Ishikawa (cell line): ENCODE measurements around the gene IPO13.

Experiments
- CEBPB ChIP-seq: IDR thresholded peaks from 2 replicates; pipeline ENCODE4 v1.6.1; 2012
- CREB1 ChIP-seq: IDR thresholded peaks from 2 replicates; pipeline ENCODE4 v1.6.1; 2012; ENCODE audit warnings: low read depth
- EGR1 ChIP-seq: IDR thresholded peaks from 2 replicates; pipeline ENCODE4 v1.6.1; 2012
- EP300 ChIP-seq: IDR thresholded peaks from 2 replicates; pipeline ENCODE4 v1.6.1; 2012; ENCODE audit warnings: borderline replicate concordance
- FOXM1 ChIP-seq: IDR thresholded peaks from 2 replicates; pipeline ENCODE4 v1.6.1; 2012; ENCODE audit warnings: low read depth, borderline replicate concordance
- NFIC ChIP-seq: IDR thresholded peaks from 2 replicates; pipeline ENCODE4 v1.6.1; 2012
- RAD21 ChIP-seq: IDR thresholded peaks from 2 replicates; pipeline ENCODE4 v1.6.1; 2012; ENCODE audit warnings: low read depth
- TAF1 ChIP-seq: IDR thresholded peaks from 2 replicates; pipeline ENCODE4 v1.6.1; 2012; ENCODE audit warnings: low read depth, mild to moderate bottlenecking
- TCF12 ChIP-seq: IDR thresholded peaks from 2 replicates; pipeline ENCODE4 v1.6.1; 2012; ENCODE audit warnings: low read depth
- TEAD4 ChIP-seq: IDR thresholded peaks from 2 replicates; pipeline ENCODE4 v1.6.1; 2012
- USF1 ChIP-seq: IDR thresholded peaks from 2 replicates; pipeline ENCODE4 v1.6.1; 2012
- YY1 ChIP-seq: IDR thresholded peaks from 2 replicates; pipeline ENCODE4 v1.6.1; 2012; ENCODE audit warnings: low read depth
- ZBTB7A ChIP-seq: IDR thresholded peaks from 2 replicates; pipeline ENCODE4 v1.6.1; 2012; ENCODE audit warnings: low read depth
- TF ChIP-seq, protein P1 (sequence below): IDR thresholded peaks from 2 replicates; pipeline ENCODE4 v1.6.1; 2012
- TF ChIP-seq, protein P2 (sequence below): IDR thresholded peaks from 2 replicates; pipeline ENCODE4 v1.6.1; 2012; ENCODE audit warnings: low read depth, mild to moderate bottlenecking

IPO13 gene

GRCh38 chr1:43936431-43937151, 10.2 kb upstream of the IPO13 start:
- TF ChIP-seq CREB1 (no peak), ZBTB7A (no peak), EP300 (no peak), YY1 (no peak), TCF12 (no peak)
- TF ChIP-seq, protein P1, sequence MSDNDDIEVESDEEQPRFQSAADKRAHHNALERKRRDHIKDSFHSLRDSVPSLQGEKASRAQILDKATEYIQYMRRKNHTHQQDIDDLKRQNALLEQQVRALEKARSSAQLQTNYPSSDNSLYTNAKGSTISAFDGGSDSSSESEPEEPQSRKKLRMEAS: no peak; the same call in 1 of the 2 replicates

DNA sequence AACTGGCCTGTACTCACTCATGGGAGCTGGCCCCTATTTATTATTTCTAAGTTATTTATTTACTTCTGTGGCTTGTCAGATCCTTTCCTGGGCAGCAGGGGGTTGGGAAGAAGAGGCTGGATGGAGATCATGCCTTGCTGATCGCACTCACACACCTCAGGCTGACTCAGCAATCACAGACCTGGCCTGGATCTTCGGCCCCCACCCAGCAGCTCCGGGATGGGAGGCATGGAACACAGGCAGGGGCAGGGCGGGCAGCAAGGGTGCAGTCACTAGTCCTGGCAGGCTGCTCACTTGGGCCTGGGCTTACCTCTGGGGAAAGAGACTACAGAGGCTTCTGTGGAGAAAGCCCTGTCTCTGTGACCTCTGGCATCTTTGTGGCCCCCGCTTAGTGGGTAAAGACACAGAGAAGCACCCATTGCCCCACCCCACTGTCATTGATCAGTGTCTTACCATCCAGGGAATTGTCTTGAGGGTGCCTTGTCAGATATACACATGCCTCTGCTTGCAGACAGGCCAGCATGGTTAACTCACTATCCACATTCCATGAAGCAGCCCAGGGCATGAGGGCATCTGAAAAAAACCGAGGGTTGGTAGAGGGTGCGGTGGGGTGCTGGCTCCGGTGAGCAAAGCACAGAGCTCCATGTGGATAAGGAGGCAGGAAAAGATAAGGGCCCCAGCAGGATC, 9.4 kb upstream of the IPO13 start:
- TF ChIP-seq USF1 (no peak), CREB1 (no peak), EP300 (no peak), TCF12 (no peak), TAF1 (no peak), ZBTB7A (no peak), NFIC (no peak), TEAD4 (no peak), RAD21 (no peak), EGR1 (no peak), CEBPB (no peak), FOXM1 (no peak), YY1 (no peak)
- TF ChIP-seq, protein P1: no peak
- TF ChIP-seq, protein P2, sequence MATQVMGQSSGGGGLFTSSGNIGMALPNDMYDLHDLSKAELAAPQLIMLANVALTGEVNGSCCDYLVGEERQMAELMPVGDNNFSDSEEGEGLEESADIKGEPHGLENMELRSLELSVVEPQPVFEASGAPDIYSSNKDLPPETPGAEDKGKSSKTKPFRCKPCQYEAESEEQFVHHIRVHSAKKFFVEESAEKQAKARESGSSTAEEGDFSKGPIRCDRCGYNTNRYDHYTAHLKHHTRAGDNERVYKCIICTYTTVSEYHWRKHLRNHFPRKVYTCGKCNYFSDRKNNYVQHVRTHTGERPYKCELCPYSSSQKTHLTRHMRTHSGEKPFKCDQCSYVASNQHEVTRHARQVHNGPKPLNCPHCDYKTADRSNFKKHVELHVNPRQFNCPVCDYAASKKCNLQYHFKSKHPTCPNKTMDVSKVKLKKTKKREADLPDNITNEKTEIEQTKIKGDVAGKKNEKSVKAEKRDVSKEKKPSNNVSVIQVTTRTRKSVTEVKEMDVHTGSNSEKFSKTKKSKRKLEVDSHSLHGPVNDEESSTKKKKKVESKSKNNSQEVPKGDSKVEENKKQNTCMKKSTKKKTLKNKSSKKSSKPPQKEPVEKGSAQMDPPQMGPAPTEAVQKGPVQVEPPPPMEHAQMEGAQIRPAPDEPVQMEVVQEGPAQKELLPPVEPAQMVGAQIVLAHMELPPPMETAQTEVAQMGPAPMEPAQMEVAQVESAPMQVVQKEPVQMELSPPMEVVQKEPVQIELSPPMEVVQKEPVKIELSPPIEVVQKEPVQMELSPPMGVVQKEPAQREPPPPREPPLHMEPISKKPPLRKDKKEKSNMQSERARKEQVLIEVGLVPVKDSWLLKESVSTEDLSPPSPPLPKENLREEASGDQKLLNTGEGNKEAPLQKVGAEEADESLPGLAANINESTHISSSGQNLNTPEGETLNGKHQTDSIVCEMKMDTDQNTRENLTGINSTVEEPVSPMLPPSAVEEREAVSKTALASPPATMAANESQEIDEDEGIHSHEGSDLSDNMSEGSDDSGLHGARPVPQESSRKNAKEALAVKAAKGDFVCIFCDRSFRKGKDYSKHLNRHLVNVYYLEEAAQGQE: no peak

DNA sequence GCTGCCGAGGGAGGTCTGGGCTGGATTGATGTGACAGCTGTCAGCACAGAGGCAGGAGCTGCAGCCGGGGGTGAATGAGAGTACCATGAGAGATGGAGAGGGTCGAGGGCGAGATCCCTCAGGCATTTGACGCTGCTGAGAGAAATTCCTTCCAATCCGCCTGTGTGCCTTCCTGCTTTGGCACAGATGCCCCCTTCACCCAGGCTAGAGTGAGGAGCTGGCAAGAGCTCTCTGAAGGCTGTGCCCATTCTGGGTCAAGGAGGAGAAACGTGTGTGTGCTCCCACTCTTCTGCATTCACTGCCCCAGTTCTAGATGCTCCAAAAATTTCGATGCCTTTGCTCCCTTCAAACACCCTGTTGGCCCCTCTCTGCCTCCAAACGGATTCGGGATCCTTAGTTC, 8.4 kb upstream of the IPO13 start:
- TF ChIP-seq RAD21: no peak
- no peak for TF ChIP-seq CEBPB
- TF ChIP-seq, protein P2: no peak
- no peak for TF ChIP-seq USF1
- no peak for TF ChIP-seq CREB1
- TF ChIP-seq TCF12: no peak
- no peak for TF ChIP-seq ZBTB7A
- TF ChIP-seq EGR1: no peak
- TF ChIP-seq TAF1: no peak
- TF ChIP-seq EP300: no peak
- TF ChIP-seq TEAD4: no peak
- TF ChIP-seq, protein P1: no peak

DNA sequence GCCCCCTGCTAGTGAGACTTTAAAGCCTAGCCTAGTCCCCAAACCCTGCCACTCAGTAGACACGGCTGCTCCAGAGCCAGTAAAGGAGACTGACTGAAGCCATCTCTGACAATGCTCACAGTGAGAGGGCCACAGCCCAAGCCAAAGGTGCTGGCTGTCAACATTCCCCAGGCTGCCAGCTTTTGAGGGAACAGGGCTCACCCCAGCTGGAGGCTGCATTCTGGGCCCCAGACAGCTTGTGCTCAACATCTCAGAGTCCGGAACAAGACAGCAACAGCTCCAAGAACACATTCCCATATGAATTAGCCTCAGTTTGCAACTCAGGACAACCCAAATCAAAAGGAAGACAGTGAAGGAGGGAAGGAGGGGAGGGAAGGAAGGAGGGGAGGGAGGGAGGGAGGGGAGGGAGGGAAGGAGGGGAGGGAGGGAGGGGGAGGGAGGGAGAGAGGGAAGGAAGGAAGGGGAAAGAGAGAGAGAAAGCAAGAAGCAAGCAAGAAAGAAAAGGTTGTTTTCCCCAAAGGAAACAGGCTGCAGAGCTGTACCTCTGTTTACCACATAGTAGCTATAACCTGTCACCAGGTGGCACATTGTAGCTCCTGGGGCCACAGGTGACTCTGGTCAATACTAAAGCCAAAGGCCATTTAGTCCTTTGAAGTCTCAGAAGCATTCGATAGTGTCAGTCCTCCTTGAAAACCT, 7.7 kb upstream of the IPO13 start:
- TF ChIP-seq TEAD4: no peak
- no peak for TF ChIP-seq USF1
- TF ChIP-seq, protein P1: no peak
- no peak for TF ChIP-seq EGR1
- no peak for TF ChIP-seq NFIC
- no peak for TF ChIP-seq EP300
- TF ChIP-seq TCF12: no peak
- no peak for TF ChIP-seq FOXM1
- no peak for TF ChIP-seq CEBPB
- no peak for TF ChIP-seq ZBTB7A
- TF ChIP-seq, protein P2: no peak
- TF ChIP-seq TAF1: no peak
- TF ChIP-seq CREB1: no peak
- TF ChIP-seq YY1: no peak
- TF ChIP-seq RAD21: no peak
